ENCODE results near the gene SLC9A9. TPM values are rescaled to one million over a fixed set of nuclear protein-coding genes. Genes with fewer than 3 reads are reported as not detected.

The SLC9A9 gene
- total RNA-seq, 6 experiments from 2014 or later: 0.10 to 0.55 (median 0.33) TPM; not detected in 2

- no peaks in the 10 kb centered on the region for H3K9me3 Mint-ChIP-seq
- H3K4me3 Mint-ChIP-seq: no peak overlapping the region
- no peaks in the 10 kb centered on the region for H3K36me3 Mint-ChIP-seq (ENCODE audit: low read depth)
- no peak overlapping the region for H3K27ac Mint-ChIP-seq
- peaks cover 5% of the 10 kb centered on the region; the same call in 1 of the 2 replicates for H3K27me3 Mint-ChIP-seq (ENCODE audit: insufficient read depth)
- no peak for DNase-seq
- TF ChIP-seq CTCF (IDR thresholded peaks at IDR 0.05): no peak
- H3K4me1 Mint-ChIP-seq (ENCODE audit: low read depth): no peaks in the 10 kb centered on the region
Observed at GRCh38 chr3:143343031-143343430, 505.2 kb downstream of the SLC9A9 start.

GRCh38 chr3:143339451-143339850 lies 508.8 kb downstream of the SLC9A9 start:
- DNase-seq: no peak

GRCh38 chr3:143337387-143337786 lies 510.9 kb downstream of the SLC9A9 start:
- no peak overlapping the region for H3K27ac Mint-ChIP-seq
- H3K4me3 Mint-ChIP-seq: no peak overlapping the region
- peaks cover 12% of the 10 kb centered on the region for H3K4me1 Mint-ChIP-seq (ENCODE audit: low read depth)
- H3K36me3 Mint-ChIP-seq (ENCODE audit: low read depth): no peaks in the 10 kb centered on the region
- TF ChIP-seq CTCF (IDR thresholded peaks at IDR 0.05): no peak
- no peaks in the 10 kb centered on the region for H3K9me3 Mint-ChIP-seq
- no peak for DNase-seq
- peaks cover 6% of the 10 kb centered on the region; the same call in 1 of the 2 replicates for H3K27me3 Mint-ChIP-seq (ENCODE audit: insufficient read depth)

More at GRCh38 chr3:143339451-143339850, 508.8 kb downstream of the SLC9A9 start:
- Mint-ChIP-seq H3K36me3 (ENCODE audit: low read depth) (no peaks in the 10 kb centered on the region), H3K9me3 (no peaks in the 10 kb centered on the region), H3K4me3 (no peak overlapping the region), H3K27ac (no peak overlapping the region), H3K27me3 (ENCODE audit: insufficient read depth) (peaks cover 6% of the 10 kb centered on the region; the same call in 1 of the 2 replicates), H3K4me1 (ENCODE audit: low read depth) (peaks cover 2% of the 10 kb centered on the region)
- no peak for TF ChIP-seq CTCF (IDR thresholded peaks at IDR 0.05)

- H3K27me3 Mint-ChIP-seq (ENCODE audit: insufficient read depth): peaks cover 7% of the 10 kb centered on the region
Observed at GRCh38 chr3:143334231-143334630, 514.0 kb downstream of the SLC9A9 start.

GRCh38 chr3:143333367-143333766 lies 514.9 kb downstream of the SLC9A9 start:
- Mint-ChIP-seq H3K4me1 (ENCODE audit: low read depth) (peaks cover 35% of the 10 kb centered on the region), H3K27ac (no peak overlapping the region), H3K9me3 (no peaks in the 10 kb centered on the region), H3K4me3 (no peak overlapping the region), H3K27me3 (ENCODE audit: insufficient read depth) (peaks cover 7% of the 10 kb centered on the region), H3K36me3 (ENCODE audit: low read depth) (no peaks in the 10 kb centered on the region)
- no peak for TF ChIP-seq CTCF (IDR thresholded peaks at IDR 0.05)
- no peak for DNase-seq

More at GRCh38 chr3:143334231-143334630, 514.0 kb downstream of the SLC9A9 start:
- H3K27ac Mint-ChIP-seq: no peak overlapping the region
- TF ChIP-seq CTCF (IDR thresholded peaks at IDR 0.05): no peak
- DNase-seq: no peak
- H3K4me3 Mint-ChIP-seq: no peak overlapping the region
- no peaks in the 10 kb centered on the region for H3K36me3 Mint-ChIP-seq (ENCODE audit: low read depth)
- no peaks in the 10 kb centered on the region for H3K9me3 Mint-ChIP-seq
- H3K4me1 Mint-ChIP-seq (ENCODE audit: low read depth): peaks cover 35% of the 10 kb centered on the region

GRCh38 chr3:143332026-143332425 lies 516.2 kb downstream of the SLC9A9 start:
- H3K27me3 Mint-ChIP-seq (ENCODE audit: insufficient read depth): peaks cover 7% of the 10 kb centered on the region
- DNase-seq: no peak
- no peaks in the 10 kb centered on the region for H3K36me3 Mint-ChIP-seq (ENCODE audit: low read depth)
- no peaks in the 10 kb centered on the region for H3K9me3 Mint-ChIP-seq
- no peak overlapping the region for H3K4me3 Mint-ChIP-seq
- H3K27ac Mint-ChIP-seq: no peak overlapping the region
- no peak for TF ChIP-seq CTCF (IDR thresholded peaks at IDR 0.05)
- H3K4me1 Mint-ChIP-seq (ENCODE audit: low read depth): peaks cover 42% of the 10 kb centered on the region
